ENCODE results near the gene RRM1. TPM values are rescaled to one million over a fixed set of nuclear protein-coding genes. Genes with fewer than 3 reads are reported as not detected.

Gene RRM1
- total RNA-seq, 1 experiment from 2014 or later, result 138 TPM

- no peak overlapping the region for H2AFZ ChIP-seq (ENCODE audit: low read length)
- no peak overlapping the region for H2AK5ac ChIP-seq (ENCODE audit: insufficient read length, low read length)
- H3K4me1 ChIP-seq (ENCODE audit: insufficient read depth, low read length), result no peaks in the 10 kb centered on the region
- H3K79me1 ChIP-seq (ENCODE audit: insufficient read depth, low read depth, low read length, poor library complexity, severe bottlenecking), result no peaks in the 10 kb centered on the region
- H3K23me2 ChIP-seq (ENCODE audit: insufficient read length, low read depth, low read length, poor library complexity, severe bottlenecking), result no peaks in the 10 kb centered on the region
- no peak overlapping the region for H4K5ac ChIP-seq (ENCODE audit: insufficient read length, low read depth, low read length)
- Mint-ChIP-seq H3K27me3 (ENCODE audit: low read depth) (peaks cover 13% of the 10 kb centered on the region), H3K36me3 (ENCODE audit: insufficient read depth in 1 of 3, low read depth in 3 of 3) (no peaks in the 10 kb centered on the region), H3K27ac (no peak overlapping the region), H3K9me3 (no peaks in the 10 kb centered on the region), H3K4me1 (peaks cover 2 to 7% of the 10 kb centered on the region in 2 experiments; a peak in 2 of 4 replicates), H3K4me3 (no peak overlapping the region)
- no peak overlapping the region for H2BK20ac ChIP-seq (ENCODE audit: low read depth, low read length, poor library complexity, severe bottlenecking)
- WGBS (ENCODE audit: extremely low coverage, insufficient read length, low lambda C conversion rate), result no CpG with 5 or more reads among the region's 14 CpGs
- no peak overlapping the region for H3K4me2 ChIP-seq (ENCODE audit: insufficient read depth, insufficient read length, low read length)
- H4K91ac ChIP-seq (ENCODE audit: insufficient read length, low read depth, low read length), result no peak overlapping the region
- H4K20me1 ChIP-seq (ENCODE audit: control insufficient read depth, insufficient read depth, insufficient read length), result no peaks in the 10 kb centered on the region
- no peak overlapping the region for H2BK12ac ChIP-seq (ENCODE audit: insufficient read length, low read depth, low read length)
- no peaks in the 10 kb centered on the region for H3K79me2 ChIP-seq (ENCODE audit: insufficient read depth, low read length)
- H3K27ac ChIP-seq (ENCODE audit: insufficient read length, low read depth, low read length), result no peak overlapping the region
- H3K27me3 ChIP-seq (ENCODE audit: insufficient read depth, low read length), result peaks cover 2% of the 10 kb centered on the region; the same call in 1 of the 2 replicates
- no peak overlapping the region for H3T11ph ChIP-seq (ENCODE audit: low read length)
- H3K4ac ChIP-seq (ENCODE audit: low read depth, low read length), result no peak overlapping the region
- no peak overlapping the region for H3K14ac ChIP-seq (ENCODE audit: insufficient read depth, low read length)
- no peak overlapping the region for H3K23ac ChIP-seq (ENCODE audit: insufficient read length, low read depth, low read length)
- no peak for TF ChIP-seq CTCF (conservative IDR thresholded peaks at IDR 0.05)
- H4K8ac ChIP-seq (replicated peaks; ENCODE audit: insufficient read length, low read depth, low read length), result no peak overlapping the region
- no peaks in the 10 kb centered on the region for H3K9me3 ChIP-seq (ENCODE audit: control insufficient read depth, low read depth, low read length)
- no peak overlapping the region for H3K9ac ChIP-seq (ENCODE audit: extremely low read depth, insufficient read length, low read length)
- DNase-seq, result no peak
- no peak overlapping the region for H2BK15ac ChIP-seq (ENCODE audit: low read depth, low read length)
- no peak overlapping the region for H2BK120ac ChIP-seq (ENCODE audit: low read depth, low read length, poor library complexity, severe bottlenecking)
- no peak overlapping the region for H3K56ac ChIP-seq (ENCODE audit: insufficient read length, low read depth, low read length)
- no peak overlapping the region for H2BK5ac ChIP-seq (ENCODE audit: insufficient read length, low read length)
- no peak overlapping the region for H3K18ac ChIP-seq (ENCODE audit: insufficient read length, low read depth, low read length)
These were observed 88.9 kb downstream of the RRM1 start for GRCh38 chr11:4183410-4184057.
